Left ventricle myocardium inferior (tissue), 1 donor: Measurements from ENCODE around the gene LGI4. TPM values are rescaled to one million over a fixed set of nuclear protein-coding genes. Genes with fewer than 3 reads are reported as not detected.
A peak's percentile ranks its signal among the peaks of the same experiment; 100 is the strongest.

ENCODE experiments used
- DNase-seq: peaks from one replicate; pipeline ENCODE4 v3.0.0-alpha.2; 2020
- H3K27ac ChIP-seq: fragments of 200-600 bp; replicated peaks from 2 replicates; pipeline ENCODE4 v1.8.0; 2021
- H3K27me3 ChIP-seq: fragments of 200-600 bp; 2 replicates; pipeline ENCODE4 v1.8.0; 2021; ENCODE audit warnings: low read depth
- H3K36me3 ChIP-seq: fragments of 200-600 bp; 2 replicates; pipeline ENCODE4 v1.8.0; 2021
- H3K4me1 ChIP-seq: fragments of 200-600 bp; 2 replicates; pipeline ENCODE4 v1.8.0; 2021
- H3K4me3 ChIP-seq: fragments of 200-600 bp; 2 replicates; pipeline ENCODE4 v1.8.0; 2021; ENCODE audit warnings: mild to moderate bottlenecking, moderate library complexity
- H3K9me3 ChIP-seq: fragments of 200-600 bp; replicated peaks from 2 replicates; pipeline ENCODE4 v1.8.0; 2021
- CTCF ChIP-seq: fragments of 200-600 bp; IDR thresholded peaks from 2 replicates; pipeline ENCODE4 v1.8.0; 2021; ENCODE audit warnings: antibody characterized with exemption, mild to moderate bottlenecking, borderline replicate concordance
- intact Hi-C: fragments of 100-400 bp; cut with micrococcal nuclease; formaldehyde crosslinking; loops from one replicate; pipeline ENCODE4 v1.11.0; 2022
- total RNA-seq: library from RNA; stranded (reverse); fragmentation: NEBNext Ultra II Directional; extraction: Animal tissue kit (Norgen Biotek cat#: 25700); gene quantifications from one replicate; pipeline ENCODE4 v1.2.1, GENCODE V29; 2021
- donor health status: DM: no; HTN: yes; CAD: no; lungs with severe emphysema.

LGI4 gene
- total RNA-seq, 1 donor from 2014 or later, result 8.4 TPM

GRCh38 chr19:35140207-35140961, 5.5 kb upstream of the LGI4 start:
- Histone ChIP-seq H3K4me1 (peaks cover 80% of the 10 kb centered on the region), H3K27ac (peak overlapping the region; percentile 97), H3K27me3 (peaks cover 32% of the 10 kb centered on the region), H3K9me3 (no peaks in the 10 kb centered on the region), H3K4me3 (peak overlapping the region; percentile 69), H3K36me3 (no peaks in the 10 kb centered on the region)
- no peak for TF ChIP-seq CTCF
- intact Hi-C loops, result no loop called here
- no peak for DNase-seq

DNA sequence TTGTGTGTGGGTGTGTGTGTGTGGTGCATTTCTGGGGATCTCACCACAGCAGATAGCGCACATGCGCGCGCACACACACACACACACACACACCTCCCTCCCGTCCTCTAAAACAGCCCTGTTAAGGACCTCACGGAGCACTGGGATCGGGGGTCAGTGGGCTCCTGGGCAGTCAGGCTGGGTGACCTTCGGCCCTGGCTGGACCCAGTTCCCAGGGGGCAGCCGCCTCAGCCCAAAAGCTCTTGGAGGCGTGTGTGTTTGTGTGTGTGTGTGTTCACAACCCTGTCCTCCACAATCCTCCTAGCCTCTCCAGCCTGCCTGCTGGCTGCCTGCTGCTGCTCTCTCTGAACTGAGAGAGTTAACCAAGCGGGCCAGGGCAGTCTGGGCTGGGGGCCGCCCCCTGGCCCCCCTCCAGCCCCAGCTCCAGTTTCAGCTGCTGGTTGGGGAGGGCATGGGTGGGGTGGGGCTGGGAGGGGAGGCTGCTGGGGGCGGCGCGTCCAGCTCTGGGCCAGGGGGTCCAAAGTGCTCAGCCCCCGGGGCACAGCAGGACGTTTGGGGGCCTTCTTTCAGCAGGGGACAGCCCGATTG, 3.5 kb upstream of the LGI4 start, which contains the start of gene FXYD1:
Gene FXYD1 (plus strand): TSS at position 520 of the 588 bp plus-strand sequence. CDS start 1,256 bp downstream, outside the sequence.
- Histone ChIP-seq H3K4me3 (peak within 1 kb of the TSS; percentile 69), H3K27me3 (peaks cover 31% of the 10 kb centered on the region), H3K9me3 (no peaks in the 10 kb centered on the region), H3K4me1 (peaks cover 76% of the 10 kb centered on the region), H3K27ac (peak within 1 kb of the TSS; percentile 97), H3K36me3 (no peaks in the 10 kb centered on the region)
- intact Hi-C loops, result no loop called here
- DNase-seq, result peak; percentile 78
- TF ChIP-seq CTCF, result no peak

- Histone ChIP-seq H3K27me3 (peaks cover 26% of the 10 kb centered on the region), H3K4me1 (peaks cover 65% of the 10 kb centered on the region), H3K4me3 (no peak overlapping the region), H3K27ac (peak overlapping the region; percentile 97), H3K9me3 (no peaks in the 10 kb centered on the region), H3K36me3 (no peaks in the 10 kb centered on the region)
- no peak for TF ChIP-seq CTCF
- intact Hi-C loops, result no loop called here
- no peak for DNase-seq
Measured at GRCh38 chr19:35136977-35137702, 2.3 kb upstream of the LGI4 start.

GRCh38 chr19:35136231-35136630, 1.4 kb upstream of the LGI4 start:
- Histone ChIP-seq H3K27me3 (peaks cover 26% of the 10 kb centered on the region), H3K4me3 (no peak overlapping the region), H3K27ac (peak overlapping the region; percentile 75), H3K4me1 (peaks cover 56% of the 10 kb centered on the region), H3K9me3 (no peaks in the 10 kb centered on the region), H3K36me3 (no peaks in the 10 kb centered on the region)
- DNase-seq, result no peak
- TF ChIP-seq CTCF, result no peak
- intact Hi-C loops, result no loop called here

DNA sequence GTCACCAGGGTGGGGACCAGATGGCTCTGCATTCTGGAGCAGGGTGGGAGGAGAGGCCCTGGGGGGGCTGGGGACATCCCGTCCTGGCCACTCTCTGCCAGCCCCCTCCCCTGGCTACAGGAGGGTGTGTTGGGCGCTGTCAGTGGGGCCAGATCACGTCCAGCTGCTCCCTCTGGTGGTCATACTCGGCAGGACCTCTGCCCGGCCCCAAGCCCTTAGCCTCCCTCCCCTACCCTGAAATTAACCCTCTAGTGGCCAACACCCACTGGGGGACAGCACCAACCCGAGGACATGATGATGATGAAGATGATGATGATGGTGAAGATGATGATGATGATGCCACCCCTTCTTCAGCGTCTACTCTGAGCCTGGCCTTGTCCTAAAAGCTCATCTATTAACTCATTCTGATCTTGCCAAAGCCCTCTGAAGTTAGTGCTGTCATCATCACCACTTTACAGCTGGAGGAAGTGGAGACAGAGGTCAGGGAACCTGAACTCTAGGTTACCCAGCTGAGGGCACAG, 590 bp upstream of the LGI4 start:
- H3K27ac ChIP-seq, result peak overlapping the region; percentile 75
- H3K9me3 ChIP-seq, result no peaks in the 10 kb centered on the region
- peak; percentile 96 for TF ChIP-seq CTCF
- H3K36me3 ChIP-seq, result no peaks in the 10 kb centered on the region
- peak; percentile 84 for DNase-seq
- H3K4me3 ChIP-seq, result peak overlapping the region; percentile 57
- H3K4me1 ChIP-seq, result peaks cover 51% of the 10 kb centered on the region
- peaks cover 25% of the 10 kb centered on the region for H3K27me3 ChIP-seq
- intact Hi-C loops, result no loop called here
